22Rv1 (cell line): ENCODE results near the gene CYP21A2.

Source experiments
- ZFX ChIP-seq: fragments of 450-650 bp; IDR thresholded peaks from 2 replicates; pipeline ENCODE4 v1.6.1; 2017; ENCODE audit warnings: antibody characterized with exemption, borderline replicate concordance
- TF ChIP-seq, protein P1 (sequence below): fragments of 450-650 bp; IDR thresholded peaks from 2 replicates; pipeline ENCODE4 v1.5.1; 2017; ENCODE audit warnings: mild to moderate bottlenecking

- TF ChIP-seq, protein P1, sequence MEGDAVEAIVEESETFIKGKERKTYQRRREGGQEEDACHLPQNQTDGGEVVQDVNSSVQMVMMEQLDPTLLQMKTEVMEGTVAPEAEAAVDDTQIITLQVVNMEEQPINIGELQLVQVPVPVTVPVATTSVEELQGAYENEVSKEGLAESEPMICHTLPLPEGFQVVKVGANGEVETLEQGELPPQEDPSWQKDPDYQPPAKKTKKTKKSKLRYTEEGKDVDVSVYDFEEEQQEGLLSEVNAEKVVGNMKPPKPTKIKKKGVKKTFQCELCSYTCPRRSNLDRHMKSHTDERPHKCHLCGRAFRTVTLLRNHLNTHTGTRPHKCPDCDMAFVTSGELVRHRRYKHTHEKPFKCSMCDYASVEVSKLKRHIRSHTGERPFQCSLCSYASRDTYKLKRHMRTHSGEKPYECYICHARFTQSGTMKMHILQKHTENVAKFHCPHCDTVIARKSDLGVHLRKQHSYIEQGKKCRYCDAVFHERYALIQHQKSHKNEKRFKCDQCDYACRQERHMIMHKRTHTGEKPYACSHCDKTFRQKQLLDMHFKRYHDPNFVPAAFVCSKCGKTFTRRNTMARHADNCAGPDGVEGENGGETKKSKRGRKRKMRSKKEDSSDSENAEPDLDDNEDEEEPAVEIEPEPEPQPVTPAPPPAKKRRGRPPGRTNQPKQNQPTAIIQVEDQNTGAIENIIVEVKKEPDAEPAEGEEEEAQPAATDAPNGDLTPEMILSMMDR, result no peak
- no peak for TF ChIP-seq ZFX
Observed at GRCh38 chr6:32082478-32082877, 44.3 kb downstream of the CYP21A2 start.
